Amniotic stem cell (primary cell): ENCODE results near the gene C5.
"Not testable (repeated sequence)": the region's sequence is repeated elsewhere in the genome, so short reads cannot be mapped to it uniquely, and the experiment has no call there.

Experiments used
- DNase-seq: peaks from one replicate; lab custom pipeline; 2025; lab: John Stamatoyannopoulos, UW

C5 gene

GRCh38 chr9:121048175-121048574 lies 1.9 kb downstream of the C5 start:
- no peak for DNase-seq

GRCh38 chr9:121038804-121039203 lies 11.3 kb downstream of the C5 start:
- DNase-seq, result no peak

GRCh38 chr9:121038362-121038761 lies 11.7 kb downstream of the C5 start:
- DNase-seq, result no peak

DNA sequence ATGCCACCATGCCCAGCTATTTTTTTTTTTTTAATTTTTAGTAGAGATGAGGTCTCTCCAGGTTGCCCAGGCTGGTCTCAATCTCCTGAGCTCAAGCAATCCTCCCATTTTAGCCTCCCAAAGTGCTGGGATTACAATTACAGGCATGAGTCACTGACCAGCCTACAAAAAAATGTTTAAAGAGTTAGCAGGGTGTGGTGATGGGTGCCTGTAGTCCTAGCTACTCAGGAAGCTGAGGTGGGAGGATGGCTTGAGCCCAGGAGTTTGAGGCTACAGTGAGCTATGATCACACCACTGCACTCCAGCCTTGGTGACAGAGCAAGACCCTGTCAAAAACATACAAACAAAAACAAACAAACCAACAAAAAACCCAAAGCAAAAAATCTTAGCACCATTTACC lies 14.4 kb downstream of the C5 start:
- DNase-seq, result not testable (repeated sequence)

DNA sequence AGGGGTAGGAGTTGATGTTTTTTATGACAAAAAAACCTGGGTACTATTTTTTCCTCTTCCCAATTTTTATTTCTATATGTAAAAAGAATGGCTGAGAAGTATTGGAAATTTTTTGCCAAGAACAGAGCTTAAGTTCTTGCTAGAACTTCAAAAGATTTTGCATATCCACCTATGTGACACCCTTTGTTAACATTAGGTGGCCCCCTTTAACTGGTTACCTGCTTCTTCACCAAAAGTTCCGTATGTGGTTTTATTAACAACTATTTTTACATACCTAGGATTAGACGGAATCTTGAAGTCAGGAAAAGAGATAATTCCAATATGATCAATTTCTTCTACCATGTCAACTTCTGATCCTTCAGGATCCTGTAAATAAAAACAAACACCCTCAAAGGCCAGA lies 15.5 kb downstream of the C5 start:
- DNase-seq, result no peak

DNA sequence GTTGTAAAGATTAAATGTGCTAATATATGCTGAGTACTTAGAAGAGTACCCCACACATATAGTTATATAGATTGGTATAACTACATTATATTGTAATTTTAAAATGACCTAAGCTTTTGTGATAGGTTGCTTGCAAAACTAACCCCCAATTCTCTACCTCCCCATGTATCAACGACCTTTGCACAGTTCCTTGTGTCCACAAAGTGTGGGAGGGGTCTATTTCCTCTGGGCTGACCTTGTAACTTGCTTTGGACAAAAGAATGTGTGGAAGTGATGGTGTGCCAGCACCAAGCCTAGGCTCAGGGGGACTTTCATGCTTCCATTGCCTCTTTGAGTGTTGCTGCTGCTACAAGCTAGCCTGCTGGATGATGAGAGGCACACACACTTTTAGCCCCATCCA lies 20.6 kb downstream of the C5 start:
- no peak for DNase-seq

- DNase-seq, result not testable (repeated sequence)
Observed at GRCh38 chr9:121028285-121028684, 21.8 kb downstream of the C5 start.

GRCh38 chr9:121026768-121027167 lies 23.3 kb downstream of the C5 start:
- no peak for DNase-seq

DNA sequence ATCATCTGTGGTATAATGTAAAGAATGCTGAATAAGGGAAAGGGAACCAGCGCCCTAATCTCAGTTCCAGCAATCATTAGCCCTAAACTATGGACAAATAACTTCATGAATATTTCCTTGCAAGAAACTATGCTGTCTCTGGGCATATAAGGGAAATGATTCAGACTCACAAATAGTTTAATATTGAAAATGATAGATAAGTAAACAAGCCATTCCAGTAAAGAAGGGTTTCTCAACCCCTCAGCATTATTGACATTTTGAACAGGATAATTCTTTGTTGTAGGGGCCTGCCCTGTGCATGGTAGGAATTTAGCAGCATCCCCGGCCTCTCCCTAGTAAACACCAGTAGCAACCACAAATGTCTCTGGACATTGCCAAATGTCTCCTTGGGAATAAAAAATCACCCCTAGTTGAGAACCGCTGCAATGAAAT lies 23.8 kb downstream of the C5 start:
- no peak for DNase-seq

GRCh38 chr9:121024237-121024636 lies 25.8 kb downstream of the C5 start:
- no peak for DNase-seq

DNA sequence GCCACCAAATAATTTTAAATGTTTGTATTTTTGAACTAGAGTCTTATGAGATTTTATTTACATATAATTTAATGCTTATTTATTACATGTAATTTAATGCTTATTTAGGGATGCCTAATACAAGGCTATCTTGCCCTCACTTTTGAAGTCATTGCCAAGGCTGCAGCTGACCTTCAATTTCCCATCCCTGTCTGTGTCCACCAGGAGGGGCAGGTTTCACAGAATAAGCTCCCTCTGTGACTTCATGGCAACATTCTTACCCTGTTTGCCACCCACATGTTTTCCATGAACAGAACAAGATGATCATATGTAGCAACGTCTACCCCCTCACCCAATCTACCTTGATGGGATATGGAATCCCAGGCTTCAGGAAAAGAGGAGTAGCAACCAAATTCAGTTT lies 27.0 kb downstream of the C5 start:
- DNase-seq, result no peak

- DNase-seq, result no peak
Observed at GRCh38 chr9:121021301-121021700, 28.8 kb downstream of the C5 start.

- no peak for DNase-seq
Observed at GRCh38 chr9:121019273-121019672, 30.8 kb downstream of the C5 start.

- no peak for DNase-seq
Observed at GRCh38 chr9:121013911-121014310, 36.2 kb downstream of the C5 start.

- no peak for DNase-seq
Observed at GRCh38 chr9:121009650-121010049, 40.4 kb downstream of the C5 start.

GRCh38 chr9:120999317-120999716 lies 50.8 kb downstream of the C5 start:
- no peak for DNase-seq

DNA sequence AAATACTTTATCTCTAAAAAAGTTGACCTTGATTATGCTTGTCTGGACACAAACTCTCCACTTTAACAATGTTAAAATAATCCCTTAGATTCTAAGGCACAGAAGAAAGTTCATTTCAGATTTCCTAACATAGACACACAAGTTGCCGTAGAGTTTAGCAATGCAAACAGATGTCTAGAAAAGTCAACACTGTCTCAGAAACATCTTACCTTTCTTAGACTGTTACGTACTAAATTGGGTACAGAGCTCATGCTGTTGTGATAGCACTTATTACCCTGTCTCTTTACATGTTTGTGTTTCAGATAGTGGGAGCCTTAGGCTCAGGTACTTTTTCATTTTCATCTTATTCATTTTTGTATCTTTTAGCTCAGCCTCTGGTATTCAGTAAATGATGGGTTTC lies 52.0 kb downstream of the C5 start:
- no peak for DNase-seq

- DNase-seq, result no peak
Observed at GRCh38 chr9:120997502-120997901, 52.6 kb downstream of the C5 start.

DNA sequence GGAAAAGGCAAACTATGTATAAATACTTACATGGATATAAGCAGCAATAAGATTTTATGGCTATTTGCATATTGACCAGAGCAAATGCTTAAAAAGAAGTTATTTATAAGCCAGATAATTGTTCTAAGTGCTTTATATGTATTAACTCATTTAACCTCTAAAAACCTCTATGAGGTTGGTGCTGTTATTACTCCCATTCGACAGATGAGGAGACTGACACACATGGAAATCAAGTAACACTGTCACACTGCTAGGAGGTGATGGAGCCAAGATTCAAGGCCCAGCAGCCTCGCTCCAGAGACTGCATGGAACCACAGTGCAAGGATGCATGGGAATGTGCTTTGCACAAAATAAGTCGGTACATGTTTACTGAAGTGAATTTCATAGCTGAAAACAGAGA lies 53.7 kb downstream of the C5 start:
- DNase-seq, result no peak

GRCh38 chr9:120989065-120989464 lies 61.0 kb downstream of the C5 start:
- DNase-seq, result no peak

GRCh38 chr9:120985819-120986222 lies 64.3 kb downstream of the C5 start:
- DNase-seq, result peak; percentile 40

- no peak for DNase-seq
Observed at GRCh38 chr9:120983259-120983837, 66.7 kb downstream of the C5 start.

- DNase-seq, result no peak
Observed at GRCh38 chr9:120982836-120983235, 67.2 kb downstream of the C5 start.

- DNase-seq, result no peak
Observed at GRCh38 chr9:120980951-120981350, 69.1 kb downstream of the C5 start.

DNA sequence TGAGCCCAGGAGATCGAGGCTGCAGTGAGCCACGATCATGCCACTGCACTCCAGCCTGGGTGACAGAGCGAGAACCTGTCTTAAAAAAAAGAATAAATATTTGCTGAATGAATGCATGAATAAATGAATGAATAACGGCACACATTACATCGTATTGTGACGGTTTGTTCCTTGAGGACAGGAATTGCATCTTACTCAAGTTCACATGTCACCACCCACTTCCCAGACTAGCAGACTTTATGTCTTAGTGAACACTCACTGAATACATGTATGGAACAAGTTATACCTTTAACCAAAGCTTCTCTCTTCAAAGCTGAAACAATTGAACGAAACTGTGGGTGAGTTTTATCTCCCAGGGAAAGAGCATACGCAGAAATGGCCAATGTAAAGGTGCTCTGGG lies 70.3 kb downstream of the C5 start:
- DNase-seq, result no peak
